Measurements from ENCODE around the gene AGTR2.
"Not testable (repeated sequence)": the region's sequence is repeated elsewhere in the genome, so short reads cannot be mapped to it uniquely, and the experiment has no call there.

AGTR2 gene, protein sequence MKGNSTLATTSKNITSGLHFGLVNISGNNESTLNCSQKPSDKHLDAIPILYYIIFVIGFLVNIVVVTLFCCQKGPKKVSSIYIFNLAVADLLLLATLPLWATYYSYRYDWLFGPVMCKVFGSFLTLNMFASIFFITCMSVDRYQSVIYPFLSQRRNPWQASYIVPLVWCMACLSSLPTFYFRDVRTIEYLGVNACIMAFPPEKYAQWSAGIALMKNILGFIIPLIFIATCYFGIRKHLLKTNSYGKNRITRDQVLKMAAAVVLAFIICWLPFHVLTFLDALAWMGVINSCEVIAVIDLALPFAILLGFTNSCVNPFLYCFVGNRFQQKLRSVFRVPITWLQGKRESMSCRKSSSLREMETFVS

DNA sequence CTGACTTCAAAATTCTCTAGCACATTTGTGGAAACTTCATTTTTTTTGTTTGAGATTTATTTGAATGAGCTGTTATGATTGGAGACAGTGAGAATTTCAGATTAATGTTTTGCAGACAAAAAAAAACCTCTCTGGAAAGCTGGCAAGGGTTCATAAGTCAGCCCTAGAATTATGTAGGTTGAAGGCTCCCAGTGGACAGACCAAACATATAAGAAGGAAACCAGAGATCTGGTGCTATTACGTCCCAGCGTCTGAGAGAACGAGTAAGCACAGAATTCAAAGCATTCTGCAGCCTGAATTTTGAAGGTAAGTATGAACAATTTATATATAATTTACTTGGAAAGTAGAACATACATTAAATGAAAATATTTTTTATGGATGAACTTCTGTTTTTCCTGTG is at the start of gene AGTR2:
TSS of gene AGTR2 (plus strand) at position 234 of the 400 bp plus-strand sequence. CDS start 1,537 bp downstream, outside the sequence.
- no peak for DNase-seq (ENCODE audit: low read depth in 3 of 3)

DNA sequence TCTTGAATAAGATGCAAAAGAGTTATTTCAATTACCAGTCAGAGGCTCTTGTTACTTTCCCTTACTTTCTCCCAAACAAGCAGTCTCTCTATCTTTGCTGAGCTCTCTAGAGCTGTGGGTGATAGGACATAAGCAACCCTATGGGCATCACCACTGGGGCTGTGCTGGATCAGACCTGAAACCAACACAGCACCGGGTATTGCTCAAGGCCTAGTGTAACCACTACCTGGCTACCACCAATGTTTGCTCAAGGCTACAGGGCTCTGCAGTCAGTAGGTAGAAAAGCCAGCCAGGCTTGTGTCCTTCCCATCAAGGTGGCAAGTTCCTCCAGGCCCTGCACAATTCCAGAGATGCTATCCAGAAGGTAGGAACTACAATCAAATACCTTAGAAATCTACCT is 35.3 kb upstream of the AGTR2 start:
- DNase-seq (ENCODE audit: low read depth in 3 of 3) = no peak

DNA sequence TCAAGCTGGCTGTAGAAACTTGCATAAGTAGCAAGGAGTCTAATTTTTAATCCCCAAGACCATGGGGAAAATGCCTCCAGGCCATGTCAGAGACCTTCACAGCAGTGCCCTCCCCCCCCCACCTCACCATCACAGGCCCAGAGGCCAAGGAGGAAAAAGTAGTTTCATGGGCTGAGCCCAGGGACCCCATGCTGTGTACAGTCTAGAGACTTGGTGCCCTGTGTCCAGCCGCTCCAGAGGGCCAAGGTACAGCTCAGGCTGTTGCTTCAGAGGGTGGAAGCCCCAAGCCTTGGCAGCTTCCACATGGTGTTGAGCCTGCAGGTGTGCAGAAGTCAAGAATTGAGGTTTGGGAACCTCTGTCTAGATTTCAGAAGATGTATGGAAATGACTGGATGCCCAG is 29.3 kb upstream of the AGTR2 start:
- not testable (repeated sequence) for DNase-seq (ENCODE audit: low read depth in 3 of 3)

DNA sequence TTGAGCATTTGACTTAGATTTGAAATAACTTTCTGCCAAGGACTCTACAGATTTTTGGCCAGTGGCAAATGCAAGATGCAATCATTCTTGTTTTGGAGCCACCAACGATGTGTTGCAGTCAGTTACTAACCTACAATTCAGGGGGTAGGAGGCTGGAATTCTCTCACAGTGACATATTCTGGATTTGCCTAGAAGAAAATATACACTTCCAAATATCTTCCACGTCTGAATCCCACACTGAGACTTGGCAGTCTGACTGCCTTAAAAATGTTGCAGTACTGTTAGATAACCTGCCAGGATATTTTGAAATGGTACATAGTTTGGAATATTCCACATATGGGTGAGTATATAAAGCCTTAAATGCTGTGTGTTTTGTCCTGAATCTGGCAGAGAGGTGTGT is 27.6 kb upstream of the AGTR2 start:
- DNase-seq (ENCODE audit: low read depth in 3 of 3) = no peak

DNA sequence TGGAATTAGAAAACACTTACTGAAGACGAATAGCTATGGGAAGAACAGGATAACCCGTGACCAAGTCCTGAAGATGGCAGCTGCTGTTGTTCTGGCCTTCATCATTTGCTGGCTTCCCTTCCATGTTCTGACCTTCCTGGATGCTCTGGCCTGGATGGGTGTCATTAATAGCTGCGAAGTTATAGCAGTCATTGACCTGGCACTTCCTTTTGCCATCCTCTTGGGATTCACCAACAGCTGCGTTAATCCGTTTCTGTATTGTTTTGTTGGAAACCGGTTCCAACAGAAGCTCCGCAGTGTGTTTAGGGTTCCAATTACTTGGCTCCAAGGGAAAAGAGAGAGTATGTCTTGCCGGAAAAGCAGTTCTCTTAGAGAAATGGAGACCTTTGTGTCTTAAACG is 2.4 kb downstream of the AGTR2 start:
- DNase-seq (ENCODE audit: low read depth in 3 of 3) = no peak

DNA sequence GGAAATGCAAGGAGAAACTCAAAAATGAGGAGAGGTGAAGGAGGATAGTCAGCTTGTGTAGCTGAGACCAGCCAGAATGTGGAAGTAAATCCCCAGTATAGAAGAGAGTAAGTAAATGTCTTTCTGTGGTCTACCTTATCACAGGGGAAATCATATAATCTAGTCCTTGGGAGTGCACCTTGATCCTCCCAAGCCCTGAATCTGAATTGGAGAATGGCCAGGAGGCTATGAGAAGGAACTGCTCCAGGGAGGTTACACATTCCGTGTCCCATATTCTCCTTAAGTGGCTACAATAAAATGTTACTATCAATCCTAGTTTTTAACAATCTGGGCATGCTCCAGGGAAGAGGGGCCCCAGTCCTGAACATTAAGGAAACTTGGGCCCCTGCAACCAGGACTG is 10.8 kb downstream of the AGTR2 start:
- DNase-seq (ENCODE audit: low read depth in 3 of 3) = no peak

DNA sequence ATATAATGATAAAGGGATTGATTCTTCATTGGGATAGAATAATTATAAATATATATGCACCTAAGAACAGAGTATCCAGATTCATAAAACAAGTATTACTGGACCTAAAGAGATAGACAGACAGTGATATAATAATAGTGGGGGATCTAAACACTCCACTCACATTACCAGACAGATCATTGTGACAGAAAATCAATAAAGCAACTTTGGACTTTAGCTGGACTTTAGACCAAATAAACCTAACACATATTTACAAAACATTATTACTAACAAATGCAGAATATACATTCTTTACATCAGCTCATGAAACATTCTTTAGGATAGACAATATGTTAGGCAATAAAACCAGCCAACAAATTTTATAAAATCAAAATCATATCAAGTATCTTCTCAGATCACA is 14.6 kb downstream of the AGTR2 start:
- no peak for DNase-seq (ENCODE audit: low read depth in 3 of 3)

DNA sequence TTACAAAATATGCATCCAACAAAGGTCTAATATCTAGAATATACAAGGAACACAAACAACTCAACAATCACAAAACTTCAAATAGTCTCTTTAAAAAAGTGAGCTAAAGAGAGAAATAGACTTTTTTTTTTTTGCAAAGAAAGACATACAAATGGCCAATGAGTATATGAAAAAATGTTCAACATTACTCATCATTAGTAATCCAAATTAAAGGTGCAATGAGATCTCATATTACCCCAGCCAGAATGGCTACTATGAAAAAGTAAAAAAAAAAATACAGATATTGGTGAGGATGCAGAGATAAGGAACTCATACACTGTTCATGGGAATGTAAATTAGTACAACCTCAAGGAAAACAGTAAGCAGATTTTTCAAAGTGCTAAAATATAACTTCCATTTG is 24.1 kb downstream of the AGTR2 start:
- DNase-seq (ENCODE audit: low read depth in 3 of 3) = no peak

DNA sequence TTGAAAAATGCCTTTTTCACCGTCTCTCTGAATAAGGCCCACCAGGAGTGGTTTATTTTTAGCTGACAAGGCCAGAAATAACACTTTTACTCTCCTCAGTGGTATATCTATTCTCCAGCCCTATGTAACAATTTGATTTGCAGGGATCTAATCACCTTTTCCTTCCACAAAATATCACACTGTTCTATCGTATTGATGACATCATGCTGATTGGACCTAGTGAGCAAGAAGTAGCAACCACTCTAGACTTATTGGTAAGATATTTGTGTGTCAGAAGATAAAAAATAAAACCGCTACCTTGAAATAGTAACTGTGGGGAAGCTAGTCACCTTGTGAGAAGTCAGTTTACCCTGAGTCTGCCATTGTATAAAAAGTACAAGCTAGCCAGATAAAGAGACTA is 27.7 kb downstream of the AGTR2 start:
- no peak for DNase-seq (ENCODE audit: low read depth in 3 of 3)

DNA sequence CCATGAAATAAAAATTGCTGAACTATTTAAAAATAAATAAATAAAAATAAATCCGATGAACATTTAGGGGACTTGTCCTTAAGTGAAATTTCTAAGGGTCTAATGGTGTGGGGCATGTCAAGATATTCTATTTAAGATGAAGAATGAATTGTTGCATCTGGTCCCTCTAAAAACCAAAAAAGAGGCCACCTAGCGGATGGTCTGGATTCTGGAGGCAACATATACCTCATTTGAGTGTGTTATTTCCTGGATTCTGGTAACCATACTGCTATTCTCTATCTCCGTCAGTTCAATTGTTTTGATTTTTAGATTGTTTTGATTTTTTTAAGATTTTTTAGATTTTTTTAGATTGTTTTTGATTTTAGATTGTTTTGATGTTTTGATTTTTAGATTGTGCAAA is 28.3 kb downstream of the AGTR2 start:
- DNase-seq (ENCODE audit: low read depth in 3 of 3) = no peak

DNA sequence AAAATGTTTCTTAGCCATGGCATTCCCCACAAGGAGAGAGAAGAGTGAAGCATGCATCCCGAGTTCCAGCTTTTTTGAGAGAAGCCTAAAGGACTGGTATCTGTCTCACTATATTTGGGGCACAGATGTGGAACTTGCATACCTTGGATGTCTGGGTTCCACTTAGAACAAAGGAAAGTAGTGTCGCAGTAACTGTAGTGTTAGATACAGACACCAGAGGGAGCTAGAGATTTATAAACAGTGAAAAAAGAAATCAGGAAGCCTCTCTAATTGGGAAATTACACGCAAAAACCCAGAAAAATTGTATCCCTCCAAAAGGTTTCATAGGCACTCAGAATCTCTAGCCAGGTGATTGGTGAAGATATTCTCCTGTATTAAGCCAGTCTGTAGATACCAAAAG is 34.4 kb downstream of the AGTR2 start:
- no peak for DNase-seq (ENCODE audit: low read depth in 3 of 3)

DNA sequence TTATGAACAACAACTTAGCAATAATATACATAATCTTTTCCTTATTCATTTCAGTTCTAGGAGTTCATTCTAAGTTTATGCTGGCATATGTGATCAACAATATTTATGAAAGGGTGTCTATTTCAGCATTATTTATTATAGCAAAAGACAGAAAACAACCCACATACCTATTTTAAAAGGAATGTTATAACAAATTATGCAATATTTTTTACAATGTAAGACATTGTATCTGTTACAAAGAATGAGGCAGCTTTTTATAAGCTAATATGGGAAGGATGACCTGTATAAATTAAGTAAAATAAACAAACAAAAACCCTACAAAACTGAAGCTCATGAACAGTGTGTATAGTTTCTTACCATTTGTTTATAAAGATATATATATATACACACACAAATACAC is 42.7 kb downstream of the AGTR2 start:
- no peak for DNase-seq (ENCODE audit: low read depth in 3 of 3)

DNA sequence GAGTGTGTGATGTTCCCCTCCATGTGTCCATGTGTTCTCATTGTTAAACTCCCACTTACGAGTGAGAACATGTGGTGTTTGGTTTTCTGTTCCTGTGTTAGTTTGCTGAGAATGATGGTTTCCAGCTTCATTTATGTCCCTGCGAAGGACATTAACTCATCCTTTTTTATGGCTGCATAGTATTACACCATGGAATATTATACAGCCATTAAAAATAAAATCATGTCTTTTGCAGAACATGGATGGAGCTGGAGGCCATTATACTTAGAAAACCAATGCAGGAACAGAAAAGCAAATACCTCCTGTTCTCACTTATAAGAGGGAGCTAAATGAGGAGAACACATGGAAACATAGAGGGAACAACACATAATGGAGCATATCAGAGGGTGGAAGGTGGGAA is 46.5 kb downstream of the AGTR2 start:
- DNase-seq (ENCODE audit: low read depth in 3 of 3) = not testable (repeated sequence)

Data from stimulated activated CD4-positive, alpha-beta T cell treated with anti-CD3 and anti-CD28 coated beads, TNF-alpha, amount 100 ng/mL, for 48 hours (primary cell).